OCI-M2 (cell line): ENCODE measurements around the gene SEPTIN1.
A peak's percentile ranks its signal among the peaks of the same experiment; 100 is the strongest.
"Not testable (repeated sequence)": the region's sequence is repeated elsewhere in the genome, so short reads cannot be mapped to it uniquely, and the experiment has no call there.

Source experiments
- DNase-seq: peaks from one replicate; lab custom pipeline; 2025; ENCODE audit not compliant: unreplicated experiment; lab: John Stamatoyannopoulos, UW

Gene SEPTIN1

GRCh38 chr16:30357715-30358576 lies 24.4 kb downstream of the SEPTIN1 start:
- DNase-seq: no peak

- DNase-seq: no peak
Observed at GRCh38 chr16:30357085-30357714, 25.2 kb downstream of the SEPTIN1 start.

GRCh38 chr16:30356401-30357084 lies 25.8 kb downstream of the SEPTIN1 start:
- no peak for DNase-seq

- no peak for DNase-seq
Observed at GRCh38 chr16:30355954-30356308, 26.4 kb downstream of the SEPTIN1 start.

- DNase-seq: peak; percentile 63
Observed at GRCh38 chr16:30355144-30355953, 27.0 kb downstream of the SEPTIN1 start, which contains the start of gene CD2BP2. Gene CD2BP2 (minus strand): TSS chr16:30355308. CDS start chr16:30354681, 627 bp downstream.

GRCh38 chr16:30354423-30355143 lies 27.8 kb downstream of the SEPTIN1 start:
- no peak for DNase-seq

GRCh38 chr16:30353438-30354129 lies 28.8 kb downstream of the SEPTIN1 start:
- DNase-seq: no peak

- no peak for DNase-seq
Observed at GRCh38 chr16:30352488-30353401, 29.6 kb downstream of the SEPTIN1 start.

- DNase-seq: no peak
Observed at GRCh38 chr16:30351586-30352419, 30.6 kb downstream of the SEPTIN1 start.

GRCh38 chr16:30351001-30351441 lies 31.3 kb downstream of the SEPTIN1 start:
- DNase-seq: no peak

- DNase-seq: no peak
Observed at GRCh38 chr16:30350134-30350871, 32.1 kb downstream of the SEPTIN1 start.

GRCh38 chr16:30349675-30350074 lies 32.7 kb downstream of the SEPTIN1 start:
- DNase-seq: no peak

- no peak for DNase-seq
Observed at GRCh38 chr16:30348929-30349328, 33.4 kb downstream of the SEPTIN1 start.

- DNase-seq: no peak
Observed at GRCh38 chr16:30348113-30348512, 34.2 kb downstream of the SEPTIN1 start.

- no peak for DNase-seq
Observed at GRCh38 chr16:30346286-30346685, 36.1 kb downstream of the SEPTIN1 start.

GRCh38 chr16:30343491-30343820 lies 38.9 kb downstream of the SEPTIN1 start:
- not testable (repeated sequence) for DNase-seq
